Lung (tissue), 12 donors: ENCODE results near the gene ADGRF5. TPM values are rescaled to one million over a fixed set of nuclear protein-coding genes. Genes with fewer than 3 reads are reported as not detected.
"Not testable (repeated sequence)": the region's sequence is repeated elsewhere in the genome, so short reads cannot be mapped to it uniquely, and the experiment has no call there.

ENCODE experiments used
- ATAC-seq: fragments of 200-7000 bp; cut with Tn5 transposase; one replicate; pipeline ENCODE4 v1.9.1; 2020; ENCODE audit warnings: moderate number of reproducible peaks; ENCODE audit not compliant: insufficient read depth, low FRiP score
- DNase-seq, 3 donors: peaks; one replicate each; pipeline ENCODE4 v3.0.0-alpha.2; 2013 to 2017
- H3K27ac ChIP-seq, 2 donors: one replicate each; pipeline ENCODE4 v1.5.1; 2013; ENCODE audit warnings: mild to moderate bottlenecking in 2 of 2, moderate library complexity in 2 of 2, control low read depth in 1 of 2, inconsistent platforms in 1 of 2, low read depth in 1 of 2, low read length in 1 of 2
- H3K27me3 ChIP-seq, 3 donors: one replicate each; pipeline ENCODE4 v1.5.1; 2013; ENCODE audit warnings: low read length in 2 of 3; ENCODE audit not compliant: control insufficient read depth in 3 of 3, insufficient read depth in 3 of 3
- H3K36me3 ChIP-seq, 4 donors: one replicate each; pipeline ENCODE4 v1.5.1; 2013; ENCODE audit warnings: low read length in 4 of 4, mild to moderate bottlenecking in 1 of 4, moderate library complexity in 1 of 4; ENCODE audit not compliant: control insufficient read depth in 4 of 4, insufficient read depth in 4 of 4
- H3K4me1 ChIP-seq, 5 donors: one replicate each; pipeline ENCODE4 v1.5.1; 2013; ENCODE audit warnings: low read length in 5 of 5, mild to moderate bottlenecking in 2 of 5, moderate library complexity in 1 of 5; ENCODE audit not compliant: control insufficient read depth in 5 of 5, insufficient read depth in 5 of 5
- H3K4me3 ChIP-seq: one replicate; pipeline ENCODE4 v1.5.1; 2013; ENCODE audit warnings: mild to moderate bottlenecking, control low read depth, moderate library complexity
- H3K9ac ChIP-seq, 2 donors: one replicate each; pipeline ENCODE4 v1.5.1; 2013; ENCODE audit warnings: low read length in 2 of 2, control low read depth in 1 of 2; ENCODE audit not compliant: insufficient read depth in 1 of 2
- H3K9me3 ChIP-seq, 4 donors: one replicate each; pipeline ENCODE4 v1.5.1; 2013; ENCODE audit warnings: low read length in 3 of 4, mild to moderate bottlenecking in 1 of 4, moderate library complexity in 1 of 4; ENCODE audit not compliant: control insufficient read depth in 4 of 4, insufficient read depth in 3 of 4
- CTCF ChIP-seq: IDR thresholded peaks from 2 replicates; pipeline ENCODE4 v1.5.1; 2012; ENCODE audit warnings: mild to moderate bottlenecking; ENCODE audit errors: control extremely low read depth, extremely low read depth
- WGBS, 2 donors: extraction: QIAGEN DNeasy Blood & Tissue Kit; methylation state at CpG; one replicate each; pipeline ENCODE4 v1.1.7; 2013; 5-methylcytosine and 5-hydroxymethylcytosine counted together
- polyA plus RNA-seq, 2 donors: library from polyadenylated mRNA; stranded (reverse); fragments of 200-250 nt; gene quantifications; one replicate each; pipeline ENCODE4 v1.2.1, GENCODE V29; 2013
- total RNA-seq, 2 donors: library from RNA; depleted of rRNA in 1 of 2; stranded (reverse); fragments of >200 nt in 1 of 2; gene quantifications; one replicate each; pipeline ENCODE4 v1.2.1, GENCODE V29; 2014 to 2021
- donor health status: control.
- donor health status: control.
- donor health status: Bipolar disorder and iron deficiency.
- donor health status: healthy.
- donor health status: DM: yes; HTN: yes; CAD: no.

The ADGRF5 gene
- total and polyA plus RNA-seq, 4 donors: 71.3 to 339 (median 142) TPM

- TF ChIP-seq CTCF: no peak
- DNase-seq (no peak), ATAC-seq (no peak)
- no peak overlapping the region for H3K9ac ChIP-seq
- no peaks in the 10 kb centered on the region for H3K4me1 ChIP-seq
- H3K27me3 ChIP-seq: no peaks in the 10 kb centered on the region
- no peak overlapping the region for H3K4me3 ChIP-seq
- H3K36me3 ChIP-seq: peaks cover 0 to 18% (median 5%) of the 10 kb centered on the region in 4 donors
- H3K9me3 ChIP-seq: no peaks in the 10 kb centered on the region
- no peak overlapping the region for H3K27ac ChIP-seq
- 76 to 77% methylated on average over 2 of the region's 2 CpGs for WGBS, 2 donors
These were observed 59.4 kb downstream of the ADGRF5 start for GRCh38 chr6:46862381-46862780.

GRCh38 chr6:46855966-46856365 lies 65.8 kb downstream of the ADGRF5 start:
- H3K4me1 ChIP-seq, H3K9me3 ChIP-seq, ATAC-seq, H3K4me3 ChIP-seq, H3K27ac ChIP-seq, H3K9ac ChIP-seq, H3K27me3 ChIP-seq: not testable (repeated sequence)
- peaks cover 0 to 16% (median under 1%) of the 10 kb centered on the region in 4 donors for H3K36me3 ChIP-seq
- 43 to 56% methylated on average over 1 of the region's 1 CpG for WGBS, 2 donors
- peak; percentile 32 for TF ChIP-seq CTCF
- peak in 2 of 3 donors; percentile 14 to 25 for DNase-seq

DNA sequence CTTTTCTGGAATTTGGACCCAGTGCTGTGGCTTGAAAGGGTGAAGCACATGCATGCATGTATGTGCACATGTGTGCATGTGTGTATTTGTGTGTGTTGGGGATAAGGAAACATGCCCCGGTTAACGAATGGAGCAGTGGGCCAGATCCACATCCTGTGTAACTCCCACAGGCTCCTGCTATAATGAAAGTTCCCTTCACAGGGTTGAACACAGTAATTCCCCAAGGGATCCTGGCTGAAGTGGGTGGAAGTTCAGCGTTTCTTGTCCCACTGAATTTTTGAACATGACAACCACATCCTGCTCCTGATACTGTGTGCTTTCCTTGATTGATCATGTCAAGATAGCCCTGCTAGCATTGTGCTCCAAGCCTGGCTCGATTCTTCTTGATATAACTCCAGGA lies 70.2 kb downstream of the ADGRF5 start:
- H3K9me3 ChIP-seq, ATAC-seq, H3K27me3 ChIP-seq, H3K9ac ChIP-seq, H3K36me3 ChIP-seq, H3K4me3 ChIP-seq, DNase-seq: not testable (repeated sequence)
- Histone ChIP-seq H3K4me1 (peaks cover 0 to 11% (median 0%) of the 10 kb centered on the region in 5 donors), H3K27ac (peak overlapping the region in 1 of 2 donors; percentile 7)
- WGBS, 2 donors: 38 to 48% methylated on average over 4 of the region's 4 CpGs

DNA sequence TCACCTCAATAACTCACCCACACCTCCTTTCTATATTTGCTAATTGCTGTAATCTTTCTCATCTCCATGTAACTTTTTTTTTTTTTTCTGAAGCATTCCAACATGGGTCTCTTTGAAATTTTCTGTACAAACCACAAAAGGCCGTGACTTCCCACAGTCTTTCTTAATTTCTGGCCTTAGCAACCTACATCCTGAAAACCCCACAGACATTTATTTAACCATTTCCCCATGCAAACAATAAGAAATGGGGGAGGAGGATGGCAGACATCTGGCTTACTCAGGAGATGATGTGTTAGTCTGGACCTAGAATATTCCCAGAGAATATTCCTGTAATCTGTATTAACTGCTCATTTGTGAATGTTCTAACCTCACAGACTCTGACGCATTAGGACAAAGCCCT lies 70.9 kb downstream of the ADGRF5 start:
- no peak for TF ChIP-seq CTCF
- Histone ChIP-seq H3K9ac (no peak overlapping the region), H3K27me3 (no peaks in the 10 kb centered on the region), H3K27ac (no peak overlapping the region), H3K36me3 (peaks cover 0 to 8% (median 0%) of the 10 kb centered on the region in 4 donors), H3K4me1 (peaks cover 0 to 11% (median 0%) of the 10 kb centered on the region in 5 donors), H3K9me3 (no peaks in the 10 kb centered on the region), H3K4me3 (no peak overlapping the region)
- no peak for DNase-seq
- 46 to 55% methylated on average over 2 of the region's 2 CpGs for WGBS, 2 donors
- ATAC-seq: no peak
